Left kidney (tissue), 2 donors: Measurements from ENCODE around the gene PTH1R. TPM values are rescaled to one million over a fixed set of nuclear protein-coding genes. Genes with fewer than 3 reads are reported as not detected.
A peak's percentile ranks its signal among the peaks of the same experiment; 100 is the strongest.

Source experiments
- DNase-seq: peaks from one replicate; pipeline ENCODE4 v3.0.0-alpha.2; 2013
- polyA plus RNA-seq: library from polyadenylated mRNA; unstranded; fragments of 120-200 nt; gene quantifications from one replicate; pipeline ENCODE4 v1.2.1, GENCODE V29; 2013; ENCODE audit not compliant: insufficient read length

The PTH1R gene
- polyA plus RNA-seq, 1 donor, result 178 TPM

DNA sequence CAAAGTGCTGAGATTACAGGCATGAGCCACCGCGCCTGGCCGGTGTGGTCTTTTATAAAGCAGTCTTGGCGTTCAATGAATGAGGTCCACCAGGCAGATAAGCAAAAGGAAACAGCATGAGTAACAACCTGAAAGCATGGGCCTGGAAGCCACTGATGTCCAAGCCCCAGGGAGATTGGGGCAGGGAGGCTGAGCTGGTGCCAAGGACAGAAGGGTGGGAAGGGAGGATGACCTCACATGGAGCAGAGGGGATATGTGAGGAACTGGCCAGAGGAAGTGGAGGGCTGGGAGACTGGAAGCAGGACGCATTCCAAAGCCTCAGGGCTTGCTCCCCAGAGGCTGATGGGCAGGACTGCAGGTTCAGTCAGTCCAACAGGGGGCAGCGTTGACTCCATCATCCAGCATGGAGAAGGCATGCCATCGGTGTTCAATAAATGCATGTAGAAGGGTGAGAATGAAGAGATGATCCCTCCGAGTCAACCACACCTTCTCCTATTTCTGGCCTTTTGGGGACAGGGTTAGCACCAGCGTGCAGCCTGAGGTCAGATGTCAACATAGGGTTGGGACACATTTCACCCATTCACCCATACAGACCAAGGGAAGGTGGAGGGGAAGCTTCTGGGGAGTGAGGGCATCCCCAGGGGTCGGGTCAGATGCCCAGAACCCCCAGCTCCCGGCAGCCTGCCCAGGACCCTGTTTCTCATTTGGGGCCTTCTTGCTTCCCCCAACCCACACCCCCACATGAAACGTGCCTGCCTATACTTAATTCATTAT is 29.1 kb upstream of the PTH1R start:
- DNase-seq, result no peak

DNA sequence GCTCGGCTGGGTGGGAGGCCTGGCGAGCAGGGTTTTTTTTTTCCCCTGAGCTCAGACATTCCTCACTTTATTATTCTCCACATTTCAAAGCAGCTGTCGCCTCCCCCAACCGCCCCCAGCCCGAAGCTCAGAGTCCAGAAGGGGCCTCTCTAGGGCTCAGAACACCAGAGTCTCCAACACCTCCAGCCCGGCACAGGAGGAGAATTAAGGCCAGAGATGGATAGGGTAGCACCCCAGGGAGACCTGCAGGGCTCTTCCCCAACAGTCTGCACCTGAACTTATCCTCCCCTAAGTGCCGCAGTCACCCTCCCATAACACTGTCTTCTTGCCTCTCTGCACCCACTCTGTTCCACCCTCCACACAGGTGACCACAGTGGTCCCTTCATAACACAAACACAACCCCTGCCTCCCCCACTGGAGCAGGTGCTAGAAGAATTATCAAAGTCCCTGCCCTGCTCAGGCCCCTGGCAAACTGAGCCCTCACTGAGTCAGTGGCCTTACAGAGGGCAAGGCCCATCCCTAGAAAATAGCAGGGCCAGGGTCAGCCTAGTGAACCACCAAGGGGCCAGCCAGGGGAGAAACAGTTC is 28.4 kb upstream of the PTH1R start:
- peak; percentile 61 for DNase-seq

DNA sequence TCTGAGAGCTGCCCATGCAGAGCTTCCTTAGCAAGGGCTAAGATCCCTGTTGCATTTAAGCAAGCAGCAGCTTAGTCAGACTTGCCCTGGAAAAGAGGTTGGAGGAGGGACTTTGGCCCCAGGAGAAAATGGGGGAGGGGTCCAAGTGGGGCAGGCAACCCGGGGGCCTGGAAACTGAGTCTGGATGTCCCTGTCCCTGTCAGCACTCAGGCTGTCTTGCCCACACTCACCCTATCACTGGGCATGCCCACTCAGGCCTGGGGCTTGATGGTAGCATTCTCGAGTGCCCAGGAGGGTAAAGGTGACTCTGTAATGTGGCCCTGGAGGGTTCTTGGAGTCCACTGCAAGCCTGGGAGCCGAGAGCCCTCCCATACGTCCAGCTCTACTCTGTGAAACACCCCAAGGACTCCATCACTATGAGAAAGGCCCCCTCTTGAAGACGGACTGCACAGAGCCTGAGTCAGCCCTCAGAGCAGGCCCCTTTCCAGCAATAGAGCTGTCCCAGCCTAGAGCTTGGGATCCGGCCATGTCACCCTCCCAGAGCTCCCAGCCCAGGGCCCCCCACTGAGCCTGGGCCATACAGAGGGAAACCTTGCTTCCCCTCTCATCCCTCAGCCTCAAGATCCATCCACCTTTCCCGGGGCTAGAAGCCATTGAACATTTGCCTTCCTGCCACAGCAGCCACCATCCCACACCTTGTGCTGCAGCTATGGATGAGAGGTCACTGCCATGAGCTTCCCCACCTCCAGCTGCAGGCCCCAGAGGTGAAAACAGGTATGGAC is 27.6 kb upstream of the PTH1R start:
- DNase-seq, result no peak

DNA sequence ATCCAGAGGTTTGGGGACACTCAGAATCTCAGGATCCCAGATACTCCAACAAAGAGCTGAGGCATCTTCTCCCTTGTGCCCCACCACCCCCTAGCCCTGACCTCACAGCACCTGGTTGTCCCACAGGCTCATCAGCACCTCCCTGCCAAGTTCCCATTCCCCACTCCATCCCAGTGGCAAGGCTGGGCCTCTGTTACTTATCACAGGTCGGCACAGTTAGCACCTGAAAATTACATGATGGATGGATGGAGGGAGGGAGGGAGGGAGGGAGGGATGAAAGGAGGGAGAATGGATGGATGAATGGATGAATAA is 27.1 kb upstream of the PTH1R start:
- DNase-seq, result no peak

DNA sequence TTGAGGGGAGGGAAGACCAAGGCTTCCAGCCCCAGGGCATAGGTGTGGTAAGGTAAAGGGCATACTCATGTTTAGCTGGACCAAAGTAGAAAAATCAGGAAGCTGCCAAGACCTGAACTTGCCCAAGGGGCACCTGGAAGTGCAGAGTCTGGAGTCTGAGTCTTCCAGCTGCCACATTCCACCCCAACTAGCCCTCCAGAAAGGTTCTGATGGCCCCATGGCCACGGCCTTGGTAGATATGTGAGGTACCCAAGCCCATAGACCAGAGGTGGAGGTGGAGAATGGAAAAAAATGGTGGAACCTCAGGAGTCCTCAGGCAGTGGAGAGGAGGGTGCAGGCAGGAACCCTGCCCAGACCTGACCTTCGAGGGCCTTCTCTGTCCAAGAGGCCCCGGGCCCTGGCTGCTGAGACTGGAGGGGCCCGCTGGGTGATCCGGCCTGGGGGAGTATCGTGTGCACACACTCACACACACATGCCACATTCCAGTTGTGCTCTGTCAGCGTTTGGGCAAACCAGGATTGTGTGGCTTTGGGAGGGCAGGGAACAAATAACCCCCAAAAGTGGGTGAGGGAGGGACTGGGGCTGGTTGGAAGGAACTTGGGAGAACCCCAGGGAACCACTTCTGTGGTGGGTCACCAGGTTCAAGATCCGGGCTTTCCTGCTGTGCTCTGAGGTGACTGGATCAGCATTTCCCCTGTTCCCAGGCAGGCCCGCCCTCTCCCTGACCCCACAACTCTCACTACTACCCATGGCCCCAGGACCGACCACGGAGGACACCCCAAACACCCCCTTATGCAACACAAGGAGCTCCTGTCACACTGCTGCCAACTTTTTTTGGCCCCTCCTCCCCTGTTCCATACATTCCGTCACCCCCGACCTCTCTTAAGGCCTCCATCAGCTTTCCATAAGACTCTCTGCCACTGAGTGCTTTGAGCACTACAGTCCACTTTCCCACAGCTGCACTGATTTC is 25.9 kb upstream of the PTH1R start:
- no peak for DNase-seq

DNA sequence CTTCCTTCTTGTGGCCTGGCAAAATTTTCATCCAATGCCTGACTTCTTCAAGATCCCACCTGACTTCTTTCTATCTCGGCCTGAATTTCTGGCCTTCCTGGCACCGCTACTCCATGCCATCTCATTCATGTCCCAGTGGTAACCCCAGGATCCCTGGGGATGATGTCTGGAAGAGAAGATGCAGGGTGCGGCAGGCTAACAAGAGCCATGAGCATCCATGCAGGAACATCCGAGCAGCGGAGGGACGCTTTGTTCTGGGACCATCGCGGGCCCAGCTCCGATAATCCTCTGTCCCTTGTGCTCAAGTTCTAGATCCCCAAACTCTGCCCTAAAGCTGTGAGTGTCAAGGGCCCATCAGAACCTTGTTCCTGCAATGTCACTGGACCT is 25.2 kb upstream of the PTH1R start:
- no peak for DNase-seq

DNA sequence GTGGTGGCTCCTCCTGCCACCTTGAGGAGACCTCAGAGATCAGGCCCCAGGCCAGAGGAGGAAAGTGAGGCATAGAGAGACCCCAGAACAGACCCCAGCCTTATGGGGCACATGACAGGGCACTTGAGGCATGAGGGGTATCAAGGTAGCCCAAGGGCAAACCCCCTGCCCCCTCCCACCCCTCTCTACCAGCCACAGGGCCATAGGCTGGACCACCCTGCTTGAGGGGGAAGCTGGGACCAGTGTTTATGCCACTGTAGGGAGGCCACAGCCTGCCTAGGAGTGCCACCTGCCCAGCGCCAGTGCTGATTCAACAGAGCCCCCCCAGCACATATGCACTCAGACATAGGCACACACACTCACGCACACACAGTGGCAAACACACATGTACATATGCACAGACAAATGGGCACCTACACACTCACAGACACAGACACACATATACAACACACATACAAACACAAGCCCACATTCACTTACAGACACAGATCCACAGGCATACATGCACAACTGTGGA is 24.6 kb upstream of the PTH1R start:
- no peak for DNase-seq

DNA sequence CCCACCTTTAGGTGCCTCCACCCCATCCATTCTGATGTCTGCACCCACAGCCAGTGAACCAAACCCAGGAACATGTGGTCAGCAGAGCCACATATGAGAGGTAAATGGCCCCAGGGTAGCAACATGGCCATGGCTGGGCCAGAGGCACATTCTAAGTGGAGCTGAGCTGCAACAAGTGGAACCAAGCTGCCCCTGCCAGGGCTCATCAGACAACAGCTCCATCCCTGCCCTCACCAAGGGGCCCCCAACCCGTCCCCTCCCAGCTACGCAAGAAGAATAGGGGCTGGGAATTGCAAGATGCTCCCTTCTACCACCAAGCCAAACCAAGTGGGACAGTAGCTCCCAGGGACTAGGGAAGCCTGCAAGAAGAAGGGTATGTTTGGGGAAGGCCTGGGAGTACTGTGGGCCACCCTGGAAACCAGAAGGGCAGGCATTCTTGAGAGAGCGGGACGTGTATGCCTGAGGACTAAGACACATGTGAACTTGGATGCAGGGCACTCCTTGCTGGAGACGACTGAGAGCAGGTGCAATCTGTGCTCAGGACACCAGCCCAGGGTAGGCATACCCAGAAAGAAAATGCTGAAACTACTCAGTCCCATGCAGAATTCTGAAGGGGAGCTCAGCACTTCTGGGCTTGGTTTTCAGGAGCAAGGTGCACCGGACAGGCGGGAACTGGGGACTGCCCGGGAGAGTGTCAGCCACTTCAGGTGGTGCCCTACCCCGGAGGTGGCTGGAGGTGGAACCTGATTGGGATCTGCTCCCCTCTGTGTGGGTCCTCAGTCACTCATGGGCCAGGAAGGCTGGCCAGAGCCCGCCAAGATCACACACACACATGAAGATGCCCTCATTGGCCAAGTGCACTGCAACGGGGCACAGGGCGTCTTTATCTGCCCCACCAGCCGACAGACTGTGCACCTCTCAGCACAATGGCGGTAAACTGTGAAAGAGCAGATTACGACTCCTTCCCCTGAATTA is 23.8 kb upstream of the PTH1R start:
- no peak for DNase-seq

DNA sequence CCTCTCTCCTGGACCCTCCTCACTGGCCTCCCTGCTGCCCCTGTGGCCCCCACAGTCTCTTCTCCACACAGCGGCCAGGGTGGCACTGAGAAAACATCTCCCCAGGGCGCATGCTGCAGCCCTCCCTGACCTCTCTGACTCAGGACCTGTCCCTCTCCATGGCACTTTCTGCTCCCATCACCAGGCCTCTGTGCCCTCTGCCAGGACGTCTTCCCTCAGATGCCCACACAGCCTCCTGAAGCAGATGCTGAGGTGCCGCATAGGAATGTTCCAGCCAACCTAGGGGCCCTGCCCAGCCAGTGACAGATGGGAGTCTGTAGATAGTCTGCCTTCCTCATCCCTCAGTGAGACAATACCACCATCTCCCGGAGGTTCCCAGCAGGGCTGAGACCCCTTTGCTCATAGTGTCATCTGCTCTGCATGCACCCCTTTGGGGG is 22.9 kb upstream of the PTH1R start:
- no peak for DNase-seq

DNA sequence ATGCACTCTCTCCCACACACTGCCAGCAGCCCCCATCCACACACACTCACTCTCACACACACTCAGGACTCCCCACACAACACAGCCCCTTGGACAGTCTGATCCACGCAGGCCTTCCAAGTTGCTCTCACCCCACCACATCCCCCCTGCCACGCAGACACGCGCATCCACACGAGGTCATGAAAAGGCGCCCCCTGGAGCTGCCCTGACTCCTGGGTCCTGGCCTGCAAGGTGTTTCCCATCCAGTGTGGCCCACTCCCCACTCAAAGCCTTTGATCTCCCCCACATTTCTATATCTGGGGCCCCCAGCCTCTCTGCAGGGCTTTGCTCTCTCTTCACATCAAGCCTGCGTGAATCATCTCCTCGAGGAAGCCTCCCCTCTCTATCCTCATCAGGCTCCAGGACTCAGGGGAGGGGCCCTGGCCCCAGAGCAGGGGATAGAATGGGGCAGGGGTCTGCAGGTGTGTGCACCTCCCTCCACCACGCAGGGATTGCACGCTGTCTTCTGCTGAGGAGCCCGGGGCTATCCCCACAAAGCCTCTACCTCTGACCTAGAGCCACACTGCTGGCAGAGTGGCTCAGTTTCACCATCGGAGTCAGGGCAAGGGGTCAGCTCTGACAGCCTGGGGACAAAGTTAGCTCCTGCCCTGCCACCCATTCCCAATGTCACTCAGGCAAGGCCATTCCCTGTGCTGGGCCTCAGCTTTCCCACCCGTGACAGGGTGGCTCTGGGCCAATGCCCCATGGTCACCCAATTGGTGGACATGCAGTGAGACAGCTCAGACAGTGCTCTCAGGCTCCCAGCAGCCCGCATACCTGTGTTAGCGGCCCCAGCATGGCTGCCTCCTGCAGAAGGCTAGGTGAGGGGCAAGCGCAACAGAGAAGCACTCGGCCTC is 20.7 kb upstream of the PTH1R start:
- no peak for DNase-seq

DNA sequence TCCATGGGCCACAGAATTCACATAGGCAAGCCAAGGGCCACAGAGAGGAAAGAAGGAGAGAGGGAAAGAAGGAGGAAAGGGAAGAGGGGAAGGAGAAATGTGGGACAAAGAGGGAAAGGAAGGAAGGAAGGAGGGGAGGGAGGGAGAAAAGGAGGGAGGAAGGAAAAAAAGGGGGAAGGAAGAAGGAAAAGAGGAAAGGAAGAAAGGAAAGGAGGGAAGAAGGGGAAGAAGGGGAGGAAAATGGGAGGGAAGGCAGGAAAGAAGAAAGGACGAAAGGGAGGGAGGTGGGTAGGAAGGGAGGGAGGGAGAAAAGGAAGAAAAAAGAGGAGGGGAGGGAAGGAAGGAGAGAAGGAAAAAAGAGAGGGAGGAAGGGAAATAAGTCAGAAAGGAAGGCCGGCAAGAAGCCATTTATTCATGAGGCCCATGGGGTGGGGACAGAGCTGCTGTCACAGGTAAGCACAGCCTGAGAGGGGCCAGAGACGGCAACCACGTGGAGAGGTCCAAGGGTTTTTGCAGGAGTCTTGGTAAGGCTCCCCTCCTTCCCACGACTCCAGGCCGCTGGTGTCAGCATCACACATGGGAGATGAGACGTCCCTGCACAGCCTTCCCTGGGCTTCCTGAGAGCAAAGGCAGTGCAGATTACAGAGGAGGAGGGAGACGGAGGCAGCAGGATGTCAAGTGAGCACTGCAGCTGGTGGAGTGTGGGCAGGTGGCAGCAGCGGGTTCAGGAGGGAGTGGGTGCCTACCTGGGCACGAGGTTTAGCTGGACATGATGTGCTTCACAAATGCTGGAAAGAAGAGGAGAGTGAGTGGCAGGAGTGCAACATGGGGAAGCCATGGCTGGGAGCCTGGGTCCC is 19.8 kb upstream of the PTH1R start:
- DNase-seq, result no peak

DNA sequence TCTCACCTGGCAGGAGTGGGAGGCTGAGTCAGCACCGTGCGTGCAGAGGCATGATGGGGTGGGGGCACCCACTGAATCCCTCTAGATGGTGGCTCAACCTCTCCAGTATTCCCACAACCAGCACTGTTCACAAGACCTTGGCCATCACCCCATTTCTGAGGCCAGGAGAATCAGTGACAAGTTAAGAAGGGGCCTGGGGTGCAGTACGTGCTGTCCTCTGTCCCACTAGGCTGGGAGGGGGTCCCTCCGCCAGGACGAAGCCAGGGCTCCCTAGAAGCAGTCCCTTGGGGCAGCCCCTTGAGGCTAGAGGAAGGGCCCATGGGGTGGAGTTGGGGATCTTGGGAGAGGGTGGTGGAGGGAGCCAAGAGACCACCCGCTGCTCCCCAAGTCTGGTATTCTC is 19.1 kb upstream of the PTH1R start:
- DNase-seq, result no peak

DNA sequence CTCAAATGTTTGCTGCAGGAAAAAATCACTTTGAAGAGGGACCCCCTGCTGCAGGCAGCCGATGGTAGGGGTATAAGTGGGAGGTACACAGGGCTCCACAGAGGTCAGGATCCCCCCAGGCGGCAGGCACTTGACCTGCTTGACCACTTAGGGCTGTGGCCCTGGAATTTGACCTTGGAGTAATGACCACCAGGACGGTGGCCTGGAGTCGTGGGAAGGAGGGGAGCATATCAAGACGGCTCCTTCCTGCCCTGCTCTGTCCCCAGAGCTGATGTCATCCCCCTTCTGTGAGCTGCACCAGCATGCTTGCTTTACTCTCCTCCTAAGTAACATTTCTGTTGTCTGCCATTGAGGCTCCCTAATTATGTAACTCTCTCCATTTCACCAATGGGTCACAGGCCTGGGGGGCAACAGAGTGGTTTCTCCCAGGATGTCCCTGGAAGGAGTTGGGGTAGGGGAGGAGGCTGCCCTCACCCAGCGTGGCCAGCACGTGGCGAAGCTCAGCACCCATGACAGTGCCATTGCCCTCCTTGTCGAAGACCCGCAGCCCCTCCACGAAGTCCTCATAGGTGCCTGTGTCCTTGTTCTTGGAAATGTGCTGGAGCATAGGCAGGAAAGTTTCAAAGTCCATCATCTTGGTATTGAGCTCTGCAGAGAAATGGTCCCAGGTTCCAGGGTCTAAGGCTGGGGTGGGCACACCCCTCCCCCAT is 18.4 kb upstream of the PTH1R start:
- no peak for DNase-seq

DNA sequence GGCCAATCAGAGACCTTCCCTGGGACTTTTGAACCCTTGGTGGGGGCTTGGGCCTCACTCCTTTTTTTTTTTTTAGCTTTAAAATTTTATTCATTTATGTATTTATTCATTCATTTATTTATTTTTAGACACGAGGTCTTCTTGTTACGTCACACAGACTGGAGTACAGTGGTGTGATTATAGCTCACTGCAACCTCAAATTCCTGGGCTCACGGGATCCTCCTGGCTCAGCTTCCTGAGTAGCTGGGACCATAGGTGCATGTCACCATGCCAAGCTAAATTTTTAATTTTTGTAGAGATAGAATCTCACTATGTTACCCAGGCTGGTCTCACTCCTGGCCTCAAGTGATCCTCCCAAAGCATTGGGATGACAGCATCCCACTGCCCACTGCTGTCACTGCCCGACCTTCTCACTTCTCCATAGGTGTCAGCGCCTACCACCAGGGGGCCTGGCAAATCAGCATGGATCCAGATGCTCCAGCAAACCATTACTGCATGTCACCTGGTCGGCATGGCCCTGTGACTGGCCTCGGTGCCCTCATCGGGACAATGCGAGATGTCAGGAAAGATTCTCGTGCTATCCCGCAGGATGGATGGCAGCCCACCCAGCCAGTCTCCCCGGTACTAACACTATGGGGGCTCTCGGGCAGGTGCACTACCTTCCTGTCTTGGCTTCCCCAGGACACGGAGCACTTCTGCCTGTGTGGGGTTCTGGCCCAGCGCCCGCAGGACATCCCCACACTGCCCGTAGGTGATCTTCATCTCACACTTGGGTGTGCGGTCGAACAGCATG is 17.3 kb upstream of the PTH1R start:
- DNase-seq, result no peak

DNA sequence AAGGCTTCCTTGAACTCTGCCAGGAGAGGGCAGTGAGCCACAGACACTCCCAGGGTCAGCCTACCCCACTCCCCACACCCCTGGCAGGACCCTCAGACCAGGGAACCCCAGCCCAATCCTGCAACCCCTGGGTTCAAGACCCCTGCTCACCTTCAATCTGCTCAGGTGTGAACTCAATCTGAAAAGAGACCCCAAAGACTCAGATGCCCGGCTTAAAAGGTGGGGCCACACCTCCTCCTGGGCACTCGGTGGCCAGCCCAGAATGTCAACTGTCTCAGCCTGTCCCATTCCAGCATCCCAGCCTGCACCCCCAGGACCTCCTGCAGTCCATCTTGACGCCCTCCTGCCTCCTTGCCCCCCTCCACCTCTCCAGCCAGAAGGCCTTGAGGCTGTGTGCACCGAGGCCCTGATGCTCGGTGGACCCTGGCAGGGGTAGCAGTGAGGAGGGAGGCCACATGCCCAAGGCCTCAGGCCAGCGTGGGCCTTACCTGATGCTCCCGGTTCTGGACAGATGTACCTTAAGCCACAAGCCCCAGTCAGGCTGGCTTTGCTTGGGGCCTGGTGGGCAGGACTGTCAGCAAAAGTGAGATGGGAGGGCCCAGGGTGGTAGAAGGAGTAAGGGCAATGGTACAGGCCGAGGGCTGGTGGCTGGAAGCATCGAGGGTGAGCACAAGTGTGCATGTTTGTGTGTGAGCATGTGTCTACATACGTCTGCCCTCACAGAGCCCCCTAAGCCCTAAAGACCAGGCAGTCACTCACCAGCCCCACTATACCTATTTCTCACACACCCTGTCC is 16.5 kb upstream of the PTH1R start:
- no peak for DNase-seq
